ENCODE data around the gene ITGA2B. TPM values are rescaled to one million over a fixed set of nuclear protein-coding genes. Genes with fewer than 3 reads are reported as not detected.
"Not testable (repeated sequence)": the region's sequence is repeated elsewhere in the genome, so short reads cannot be mapped to it uniquely, and the experiment has no call there.

ITGA2B gene
- total RNA-seq, 1 donor from 2014 or later = 0.86 TPM

GRCh38 chr17:44376124-44376523, 13.3 kb downstream of the ITGA2B start:
- peaks cover 8% of the 10 kb centered on the region for H3K27me3 Mint-ChIP-seq (ENCODE audit: unreplicated experiment)
- no peaks in the 10 kb centered on the region for H3K9me3 Mint-ChIP-seq (ENCODE audit: unreplicated experiment)
- H3K4me1 Mint-ChIP-seq (ENCODE audit: unreplicated experiment) = no peaks in the 10 kb centered on the region
- peak; percentile 37 for TF ChIP-seq CTCF (IDR thresholded peaks at IDR 0.05)
- no peak overlapping the region for H3K27ac Mint-ChIP-seq (ENCODE audit: unreplicated experiment)
- no peak overlapping the region for H3K4me3 Mint-ChIP-seq (ENCODE audit: unreplicated experiment)
- DNase-seq (ENCODE audit: extremely low spot score, unreplicated experiment) = peak; percentile 82
- no peaks in the 10 kb centered on the region for H3K36me3 Mint-ChIP-seq (ENCODE audit: unreplicated experiment)

GRCh38 chr17:44375196-44376017, 14.0 kb downstream of the ITGA2B start:
- TF ChIP-seq CTCF (IDR thresholded peaks at IDR 0.05) = no peak
- H3K4me3 Mint-ChIP-seq (ENCODE audit: unreplicated experiment) = no peak overlapping the region
- H3K27ac Mint-ChIP-seq (ENCODE audit: unreplicated experiment) = no peak overlapping the region
- H3K9me3 Mint-ChIP-seq (ENCODE audit: unreplicated experiment) = no peaks in the 10 kb centered on the region
- peaks cover 10% of the 10 kb centered on the region for H3K27me3 Mint-ChIP-seq (ENCODE audit: unreplicated experiment)
- DNase-seq (ENCODE audit: extremely low spot score, unreplicated experiment) = no peak
- H3K36me3 Mint-ChIP-seq (ENCODE audit: unreplicated experiment) = no peaks in the 10 kb centered on the region
- H3K4me1 Mint-ChIP-seq (ENCODE audit: unreplicated experiment) = no peaks in the 10 kb centered on the region

GRCh38 chr17:44374306-44375195, 14.9 kb downstream of the ITGA2B start:
- H3K27me3 Mint-ChIP-seq (ENCODE audit: unreplicated experiment) = peaks cover 10% of the 10 kb centered on the region
- H3K36me3 Mint-ChIP-seq (ENCODE audit: unreplicated experiment) = no peaks in the 10 kb centered on the region
- H3K4me3 Mint-ChIP-seq (ENCODE audit: unreplicated experiment) = no peak overlapping the region
- H3K4me1 Mint-ChIP-seq (ENCODE audit: unreplicated experiment) = no peaks in the 10 kb centered on the region
- no peak for TF ChIP-seq CTCF (IDR thresholded peaks at IDR 0.05)
- H3K27ac Mint-ChIP-seq (ENCODE audit: unreplicated experiment) = no peak overlapping the region
- no peak for DNase-seq (ENCODE audit: extremely low spot score, unreplicated experiment)
- H3K9me3 Mint-ChIP-seq (ENCODE audit: unreplicated experiment) = no peaks in the 10 kb centered on the region

GRCh38 chr17:44372036-44372435, 17.4 kb downstream of the ITGA2B start:
- H3K36me3 Mint-ChIP-seq (ENCODE audit: unreplicated experiment) = no peaks in the 10 kb centered on the region
- H3K27ac Mint-ChIP-seq (ENCODE audit: unreplicated experiment) = no peak overlapping the region
- no peaks in the 10 kb centered on the region for H3K9me3 Mint-ChIP-seq (ENCODE audit: unreplicated experiment)
- TF ChIP-seq CTCF (IDR thresholded peaks at IDR 0.05) = no peak
- peaks cover 14% of the 10 kb centered on the region for H3K27me3 Mint-ChIP-seq (ENCODE audit: unreplicated experiment)
- H3K4me3 Mint-ChIP-seq (ENCODE audit: unreplicated experiment) = no peak overlapping the region
- H3K4me1 Mint-ChIP-seq (ENCODE audit: unreplicated experiment) = no peaks in the 10 kb centered on the region
- no peak for DNase-seq (ENCODE audit: extremely low spot score, unreplicated experiment)

- H3K4me1 Mint-ChIP-seq (ENCODE audit: unreplicated experiment); H3K9me3 Mint-ChIP-seq (ENCODE audit: unreplicated experiment); H3K27ac Mint-ChIP-seq (ENCODE audit: unreplicated experiment); DNase-seq (ENCODE audit: extremely low spot score, unreplicated experiment); H3K4me3 Mint-ChIP-seq (ENCODE audit: unreplicated experiment); H3K36me3 Mint-ChIP-seq (ENCODE audit: unreplicated experiment): not testable (repeated sequence)
- peaks cover 36% of the 10 kb centered on the region for H3K27me3 Mint-ChIP-seq (ENCODE audit: unreplicated experiment)
Observed at GRCh38 chr17:44369414-44370023, 19.9 kb downstream of the ITGA2B start.

- not testable (repeated sequence) for H3K9me3 Mint-ChIP-seq (ENCODE audit: unreplicated experiment); H3K36me3 Mint-ChIP-seq (ENCODE audit: unreplicated experiment); DNase-seq (ENCODE audit: extremely low spot score, unreplicated experiment); H3K4me3 Mint-ChIP-seq (ENCODE audit: unreplicated experiment); H3K4me1 Mint-ChIP-seq (ENCODE audit: unreplicated experiment); H3K27ac Mint-ChIP-seq (ENCODE audit: unreplicated experiment)
- peaks cover 36% of the 10 kb centered on the region for H3K27me3 Mint-ChIP-seq (ENCODE audit: unreplicated experiment)
Observed at GRCh38 chr17:44368391-44369243, 20.8 kb downstream of the ITGA2B start.
